ENCODE data around the gene CNPY1. TPM values are rescaled to one million over a fixed set of nuclear protein-coding genes. Genes with fewer than 3 reads are reported as not detected.

The CNPY1 gene
- polyA plus RNA-seq, 4 donors = not detected

DNA sequence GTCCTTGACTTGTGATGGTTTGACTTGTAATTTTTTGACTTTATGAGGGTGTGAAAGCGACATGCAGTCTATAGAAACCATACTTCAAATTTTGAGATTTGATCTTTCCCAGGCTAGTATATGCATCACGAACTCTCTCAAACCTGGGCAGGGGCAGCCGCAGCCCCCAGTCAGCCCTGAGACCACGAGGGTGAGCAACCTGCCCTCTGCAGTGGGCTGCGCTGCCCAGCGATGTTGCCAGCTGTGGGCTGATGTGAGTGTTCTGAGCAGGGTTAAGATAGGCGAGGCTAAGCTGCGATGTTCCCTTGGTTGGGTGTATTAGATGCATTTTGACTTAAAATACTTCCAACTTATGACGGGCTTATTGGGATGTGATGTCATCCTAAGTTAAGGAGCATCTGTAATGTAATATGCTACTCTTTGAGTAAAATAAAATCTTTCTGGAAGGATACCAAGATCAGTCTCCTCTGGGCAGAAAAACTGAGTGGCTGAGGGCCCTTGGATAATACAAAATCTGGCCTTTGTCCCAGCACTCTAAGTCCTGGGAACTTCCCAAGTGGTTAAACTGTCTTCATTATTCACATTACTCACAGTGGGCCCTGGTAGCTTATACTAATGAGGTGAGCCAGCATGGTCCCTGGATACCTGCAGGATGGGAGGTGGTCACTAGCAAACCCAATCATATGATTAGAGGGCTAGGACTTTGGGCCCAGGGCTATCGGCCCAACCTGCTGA is 28.4 kb upstream of the CNPY1 start:
- Histone ChIP-seq H3K36me3 (ENCODE audit: control insufficient read depth in 3 of 3, insufficient read depth in 2 of 3, low read depth in 1 of 3, low read length in 3 of 3) (no peaks in the 10 kb centered on the region), H3K4me3 (ENCODE audit: low read depth in 1 of 3, low read length in 3 of 3) (no peak overlapping the region), H3K27ac (ENCODE audit: low read depth in 1 of 3, low read length in 2 of 3) (no peak overlapping the region), H3K27me3 (ENCODE audit: control insufficient read depth in 3 of 3, insufficient read depth in 3 of 3, low read length in 3 of 3) (no peaks in the 10 kb centered on the region), H3K4me1 (ENCODE audit: control insufficient read depth in 3 of 3, insufficient read depth in 2 of 3, low read depth in 1 of 3, low read length in 2 of 3) (peaks cover 0 to 2% (median 0%) of the 10 kb centered on the region in 3 donors), H3K9me3 (ENCODE audit: control insufficient read depth in 2 of 2, insufficient read depth in 1 of 2, low read depth in 1 of 2, low read length in 1 of 2) (no peaks in the 10 kb centered on the region)
- DNase-seq (no peak), FAIRE-seq (no peak)
- WGBS, 3 donors = 85 to 92% (median 86%) methylated on average over 10 of the region's 10 CpGs

DNA sequence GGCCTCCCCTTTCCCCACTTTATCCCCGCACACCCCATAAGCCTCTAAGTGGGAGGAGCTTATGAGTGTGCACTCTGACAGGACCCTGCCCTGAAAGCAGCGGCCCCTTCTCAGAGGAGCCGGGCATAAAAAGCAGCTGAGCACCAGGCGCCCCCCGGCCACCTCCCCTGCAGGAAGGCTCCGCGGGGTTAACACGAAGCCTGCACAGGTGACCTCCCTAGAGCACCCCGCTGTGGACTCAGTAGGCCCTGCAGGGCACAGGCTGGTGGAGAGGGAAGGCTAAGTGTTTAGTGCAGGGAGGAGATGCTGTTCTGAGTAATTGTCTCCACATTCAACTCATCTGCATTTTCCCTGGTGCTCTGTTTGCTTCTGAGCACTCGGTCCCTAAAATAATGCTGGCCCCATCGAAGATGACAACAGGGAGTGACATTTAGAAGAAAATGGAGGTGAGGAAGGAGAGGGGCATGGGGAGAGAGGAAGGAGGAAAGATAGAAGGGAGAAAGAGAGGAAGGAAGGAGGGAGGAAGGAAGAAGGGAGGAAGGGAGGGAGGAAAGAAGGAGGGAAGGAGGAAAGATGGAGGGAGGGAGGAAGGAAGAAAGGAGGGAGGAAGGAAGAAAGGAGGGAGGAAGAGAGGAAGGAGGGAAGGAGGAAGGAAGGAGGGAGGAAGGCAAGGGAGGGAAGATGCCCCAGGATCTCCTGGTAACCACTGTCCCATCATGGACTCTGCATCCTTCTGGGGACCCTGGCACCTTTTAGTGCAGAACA is 25.4 kb upstream of the CNPY1 start:
- Histone ChIP-seq H3K4me1 (ENCODE audit: control insufficient read depth in 3 of 3, insufficient read depth in 2 of 3, low read depth in 1 of 3, low read length in 2 of 3) (no peaks in the 10 kb centered on the region), H3K27me3 (ENCODE audit: control insufficient read depth in 3 of 3, insufficient read depth in 3 of 3, low read length in 3 of 3) (no peaks in the 10 kb centered on the region), H3K27ac (ENCODE audit: low read depth in 1 of 3, low read length in 2 of 3) (no peak overlapping the region), H3K9me3 (ENCODE audit: control insufficient read depth in 2 of 2, insufficient read depth in 1 of 2, low read depth in 1 of 2, low read length in 1 of 2) (no peaks in the 10 kb centered on the region), H3K36me3 (ENCODE audit: control insufficient read depth in 3 of 3, insufficient read depth in 2 of 3, low read depth in 1 of 3, low read length in 3 of 3) (no peaks in the 10 kb centered on the region), H3K4me3 (ENCODE audit: low read depth in 1 of 3, low read length in 3 of 3) (no peak overlapping the region)
- FAIRE-seq (no peak), DNase-seq (no peak)
- WGBS, 3 donors = 55 to 64% (median 57%) methylated on average over 11 of the region's 11 CpGs

DNA sequence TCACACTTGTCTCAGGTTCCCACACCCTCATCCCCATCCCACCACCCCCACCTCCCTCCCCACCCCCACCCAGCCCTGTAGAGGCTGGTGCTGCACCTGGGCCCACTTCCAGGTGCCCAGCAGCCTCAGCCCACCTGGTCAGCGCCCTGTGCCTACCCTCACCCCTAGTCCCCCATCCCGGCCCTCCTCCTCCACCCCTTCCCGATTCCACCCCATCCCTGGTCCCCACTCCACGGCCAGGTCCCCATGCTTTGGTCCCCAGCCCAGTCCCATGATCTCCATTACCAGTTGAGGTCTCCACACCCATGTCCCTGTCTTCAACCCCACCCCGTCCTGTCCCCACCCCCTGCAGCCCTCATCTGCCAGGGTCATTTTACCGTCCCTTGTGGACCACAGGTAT is 24.6 kb upstream of the CNPY1 start:
- DNase-seq (no peak), FAIRE-seq (no peak)
- Histone ChIP-seq H3K36me3 (ENCODE audit: control insufficient read depth in 3 of 3, insufficient read depth in 2 of 3, low read depth in 1 of 3, low read length in 3 of 3) (no peaks in the 10 kb centered on the region), H3K9me3 (ENCODE audit: control insufficient read depth in 2 of 2, insufficient read depth in 1 of 2, low read depth in 1 of 2, low read length in 1 of 2) (no peaks in the 10 kb centered on the region), H3K27me3 (ENCODE audit: control insufficient read depth in 3 of 3, insufficient read depth in 3 of 3, low read length in 3 of 3) (no peaks in the 10 kb centered on the region), H3K27ac (ENCODE audit: low read depth in 1 of 3, low read length in 2 of 3) (no peak overlapping the region), H3K4me1 (ENCODE audit: control insufficient read depth in 3 of 3, insufficient read depth in 2 of 3, low read depth in 1 of 3, low read length in 2 of 3) (no peaks in the 10 kb centered on the region), H3K4me3 (ENCODE audit: low read depth in 1 of 3, low read length in 3 of 3) (no peak overlapping the region)
- 65 to 77% (median 66%) methylated on average over 6 of the region's 6 CpGs for WGBS, 3 donors

DNA sequence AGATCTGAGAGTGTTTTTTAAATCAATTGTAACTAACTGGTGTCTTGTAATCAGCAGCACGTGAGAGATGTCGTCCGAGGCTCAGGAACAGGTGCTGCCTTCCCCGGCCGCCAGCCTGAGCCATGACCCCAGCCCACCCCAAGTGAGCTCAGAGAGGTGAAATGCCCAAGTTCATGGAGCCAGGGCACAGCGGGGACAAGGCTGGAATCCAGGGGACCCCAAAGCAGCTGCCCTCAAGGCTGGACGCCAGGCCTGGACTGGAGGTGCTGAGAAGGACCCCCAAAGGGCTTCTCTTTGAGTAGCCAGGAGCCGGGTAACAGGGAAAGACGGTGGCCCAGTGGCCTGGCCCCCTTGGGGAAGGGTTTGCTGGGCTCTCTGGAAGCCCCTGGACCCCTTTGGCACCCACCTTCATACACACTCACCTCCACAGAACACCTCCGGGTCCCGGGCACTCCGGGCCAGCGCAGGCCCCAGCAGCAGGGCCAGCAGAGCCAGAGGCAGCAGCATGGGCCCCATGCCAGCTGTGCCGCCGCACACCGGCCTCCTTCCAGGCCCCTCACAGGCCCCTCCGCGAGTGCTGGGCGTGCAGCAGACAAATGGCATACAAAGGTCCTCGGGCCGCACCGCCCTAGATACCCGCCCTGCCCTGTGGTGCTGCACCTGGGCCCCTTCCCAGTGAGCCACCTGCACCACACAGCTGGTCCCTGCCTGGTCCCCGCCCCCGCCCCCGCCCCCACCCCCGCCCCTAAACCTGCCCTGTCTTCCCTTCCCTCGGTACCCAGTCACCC is 24.0 kb upstream of the CNPY1 start:
- WGBS, 3 donors = 27 to 72% (median 53%) methylated on average over 24 to 28 of the region's 28 CpGs
- FAIRE-seq (no peak), DNase-seq (no peak)
- Histone ChIP-seq H3K27ac (ENCODE audit: low read depth in 1 of 3, low read length in 2 of 3) (no peak overlapping the region), H3K36me3 (ENCODE audit: control insufficient read depth in 3 of 3, insufficient read depth in 2 of 3, low read depth in 1 of 3, low read length in 3 of 3) (no peaks in the 10 kb centered on the region), H3K27me3 (ENCODE audit: control insufficient read depth in 3 of 3, insufficient read depth in 3 of 3, low read length in 3 of 3) (no peaks in the 10 kb centered on the region), H3K9me3 (ENCODE audit: control insufficient read depth in 2 of 2, insufficient read depth in 1 of 2, low read depth in 1 of 2, low read length in 1 of 2) (no peaks in the 10 kb centered on the region), H3K4me3 (ENCODE audit: low read depth in 1 of 3, low read length in 3 of 3) (no peak overlapping the region), H3K4me1 (ENCODE audit: control insufficient read depth in 3 of 3, insufficient read depth in 2 of 3, low read depth in 1 of 3, low read length in 2 of 3) (no peaks in the 10 kb centered on the region)

DNA sequence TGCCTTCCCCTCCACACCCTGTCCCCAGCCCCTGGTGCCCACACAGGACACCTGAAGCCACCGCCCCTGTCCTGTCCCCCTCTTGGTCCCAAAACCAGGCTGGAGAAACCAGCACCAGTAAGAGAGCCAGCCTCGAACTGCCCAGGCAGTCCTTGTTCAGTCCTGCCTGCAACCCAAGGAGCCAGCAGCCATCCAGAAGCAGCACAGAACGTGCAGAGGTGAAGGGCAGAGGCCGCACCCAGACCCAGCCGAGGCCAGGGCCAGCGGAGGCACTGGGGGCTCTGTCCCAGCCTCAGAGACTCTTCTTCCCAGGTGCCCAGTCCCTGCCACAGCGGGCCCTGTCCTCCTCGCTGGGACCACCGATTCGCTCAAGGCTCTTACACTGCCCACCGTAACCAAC is 23.3 kb upstream of the CNPY1 start:
- Histone ChIP-seq H3K4me3 (ENCODE audit: low read depth in 1 of 3, low read length in 3 of 3) (no peak overlapping the region), H3K27ac (ENCODE audit: low read depth in 1 of 3, low read length in 2 of 3) (no peak overlapping the region), H3K36me3 (ENCODE audit: control insufficient read depth in 3 of 3, insufficient read depth in 2 of 3, low read depth in 1 of 3, low read length in 3 of 3) (no peaks in the 10 kb centered on the region), H3K27me3 (ENCODE audit: control insufficient read depth in 3 of 3, insufficient read depth in 3 of 3, low read length in 3 of 3) (peaks cover 0 to 4% (median 0%) of the 10 kb centered on the region in 3 donors), H3K4me1 (ENCODE audit: control insufficient read depth in 3 of 3, insufficient read depth in 2 of 3, low read depth in 1 of 3, low read length in 2 of 3) (no peaks in the 10 kb centered on the region), H3K9me3 (ENCODE audit: control insufficient read depth in 2 of 2, insufficient read depth in 1 of 2, low read depth in 1 of 2, low read length in 1 of 2) (no peaks in the 10 kb centered on the region)
- no peak for DNase-seq
- FAIRE-seq = no peak
- WGBS, 3 donors = 85 to 92% (median 88%) methylated on average over 11 of the region's 11 CpGs

DNA sequence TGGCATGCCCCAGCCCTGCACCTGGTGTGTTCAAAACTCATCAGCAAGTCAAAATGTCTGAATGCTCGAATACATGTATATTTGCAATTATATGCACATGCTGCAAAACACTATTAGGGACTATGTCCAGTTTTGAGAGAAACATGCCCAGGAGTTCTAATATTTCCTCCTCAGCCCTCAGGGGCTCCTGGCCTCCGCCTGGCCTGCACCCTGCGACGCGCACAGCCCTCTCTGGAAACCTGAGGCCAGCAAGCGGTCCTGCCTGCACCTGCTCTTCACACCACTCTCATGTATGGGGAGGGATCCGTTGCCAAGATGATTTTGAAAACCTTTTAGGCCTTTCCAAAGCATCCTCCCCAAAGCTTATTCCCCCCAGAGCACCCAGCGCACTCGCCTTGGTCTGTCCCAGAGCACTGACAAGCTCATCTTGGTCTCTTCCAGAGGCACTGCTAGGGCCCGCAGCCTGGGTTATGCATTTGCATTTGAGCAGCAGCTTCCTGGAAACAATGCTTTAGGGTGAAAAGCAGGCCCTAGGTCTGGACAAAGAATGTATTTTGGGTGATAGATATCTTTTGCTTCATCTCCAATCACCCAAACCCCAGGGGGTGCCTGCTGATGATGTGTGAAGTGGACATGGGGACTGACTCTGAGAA is 22.6 kb upstream of the CNPY1 start:
- no peak for DNase-seq
- no peaks in the 10 kb centered on the region for H3K36me3 ChIP-seq (ENCODE audit: control insufficient read depth in 3 of 3, insufficient read depth in 2 of 3, low read depth in 1 of 3, low read length in 3 of 3)
- H3K4me3 ChIP-seq (ENCODE audit: low read depth in 1 of 3, low read length in 3 of 3) = no peak overlapping the region
- H3K27ac ChIP-seq (ENCODE audit: low read depth in 1 of 3, low read length in 2 of 3) = no peak overlapping the region
- no peaks in the 10 kb centered on the region for H3K9me3 ChIP-seq (ENCODE audit: control insufficient read depth in 2 of 2, insufficient read depth in 1 of 2, low read depth in 1 of 2, low read length in 1 of 2)
- 85 to 89% (median 87%) methylated on average over 10 of the region's 10 CpGs for WGBS, 3 donors
- peaks cover 0 to 4% (median 0%) of the 10 kb centered on the region in 3 donors for H3K27me3 ChIP-seq (ENCODE audit: control insufficient read depth in 3 of 3, insufficient read depth in 3 of 3, low read length in 3 of 3)
- no peaks in the 10 kb centered on the region for H3K4me1 ChIP-seq (ENCODE audit: control insufficient read depth in 3 of 3, insufficient read depth in 2 of 3, low read depth in 1 of 3, low read length in 2 of 3)
- no peak for FAIRE-seq

DNA sequence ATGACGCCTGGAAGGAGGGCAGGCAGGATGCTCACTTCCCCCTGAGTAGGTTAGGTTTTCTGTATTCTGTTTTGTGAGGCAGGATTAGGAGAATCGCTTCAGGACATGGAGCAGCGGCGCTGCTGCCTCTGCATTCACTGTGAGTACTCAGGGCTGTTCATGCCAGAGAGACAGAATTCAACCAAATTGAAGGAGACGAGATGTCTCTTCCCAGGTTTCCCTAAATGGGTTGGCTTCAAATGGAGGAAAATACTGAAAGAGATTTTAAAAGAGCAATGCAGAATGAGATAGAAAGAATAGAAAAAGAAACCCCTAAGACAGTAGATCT is 21.9 kb upstream of the CNPY1 start:
- DNase-seq (no peak), FAIRE-seq (no peak)
- Histone ChIP-seq H3K36me3 (ENCODE audit: control insufficient read depth in 3 of 3, insufficient read depth in 2 of 3, low read depth in 1 of 3, low read length in 3 of 3) (no peaks in the 10 kb centered on the region), H3K27ac (ENCODE audit: low read depth in 1 of 3, low read length in 2 of 3) (no peak overlapping the region), H3K4me3 (ENCODE audit: low read depth in 1 of 3, low read length in 3 of 3) (no peak overlapping the region), H3K4me1 (ENCODE audit: control insufficient read depth in 3 of 3, insufficient read depth in 2 of 3, low read depth in 1 of 3, low read length in 2 of 3) (no peaks in the 10 kb centered on the region), H3K27me3 (ENCODE audit: control insufficient read depth in 3 of 3, insufficient read depth in 3 of 3, low read length in 3 of 3) (peaks cover 0 to 4% (median 0%) of the 10 kb centered on the region in 3 donors), H3K9me3 (ENCODE audit: control insufficient read depth in 2 of 2, insufficient read depth in 1 of 2, low read depth in 1 of 2, low read length in 1 of 2) (no peaks in the 10 kb centered on the region)
- WGBS, 3 donors = 71 to 86% (median 82%) methylated on average over 5 of the region's 5 CpGs

DNA sequence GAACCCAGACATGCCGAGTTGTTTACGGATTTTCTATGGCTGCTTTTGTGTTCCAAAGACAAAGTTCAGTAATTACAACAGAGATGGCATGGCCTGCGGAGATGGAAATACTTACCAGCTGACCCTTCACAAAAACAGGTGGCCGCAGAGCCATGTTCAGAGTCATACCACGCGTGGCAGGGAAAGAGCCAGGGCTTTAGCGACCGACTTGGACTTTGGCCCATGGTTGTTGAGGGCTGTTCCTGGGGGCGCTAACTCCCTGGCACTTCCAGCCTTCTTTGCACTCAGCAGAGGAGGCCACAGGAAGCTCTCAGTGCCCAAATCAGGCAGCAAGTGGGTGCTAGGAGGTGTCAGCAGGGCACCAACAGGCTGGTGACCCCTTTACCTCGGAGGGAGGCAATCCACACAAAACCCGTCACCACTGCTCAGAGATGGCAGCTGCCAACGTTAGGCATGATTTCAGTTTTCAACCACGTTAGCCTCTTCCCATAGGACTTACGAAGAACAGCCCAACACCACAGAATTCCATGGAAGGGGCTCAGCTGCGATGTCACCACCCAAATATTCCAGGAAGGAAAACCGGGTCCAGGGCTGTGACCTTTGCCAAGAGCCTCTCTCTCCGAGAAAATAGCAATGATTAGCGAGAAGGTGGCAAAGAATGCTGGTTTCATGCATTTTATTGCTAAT is 21.4 kb upstream of the CNPY1 start:
- DNase-seq (no peak), FAIRE-seq (no peak)
- H3K4me3 ChIP-seq (ENCODE audit: low read depth in 1 of 3, low read length in 3 of 3) = no peak overlapping the region
- H3K4me1 ChIP-seq (ENCODE audit: control insufficient read depth in 3 of 3, insufficient read depth in 2 of 3, low read depth in 1 of 3, low read length in 2 of 3) = no peaks in the 10 kb centered on the region
- peaks cover 0 to 4% (median 0%) of the 10 kb centered on the region in 3 donors for H3K27me3 ChIP-seq (ENCODE audit: control insufficient read depth in 3 of 3, insufficient read depth in 3 of 3, low read length in 3 of 3)
- no peak overlapping the region for H3K27ac ChIP-seq (ENCODE audit: low read depth in 1 of 3, low read length in 2 of 3)
- H3K9me3 ChIP-seq (ENCODE audit: control insufficient read depth in 2 of 2, insufficient read depth in 1 of 2, low read depth in 1 of 2, low read length in 1 of 2) = no peaks in the 10 kb centered on the region
- H3K36me3 ChIP-seq (ENCODE audit: control insufficient read depth in 3 of 3, insufficient read depth in 2 of 3, low read depth in 1 of 3, low read length in 3 of 3) = no peaks in the 10 kb centered on the region
- 54 to 75% (median 67%) methylated on average over 18 of the region's 18 CpGs for WGBS, 3 donors
